Vagina (tissue), 2 donors: Measurements from ENCODE around the gene FRMD6.

Experiments used
- POLR2A ChIP-seq, 2 donors: fragments of 450-650 bp; IDR thresholded peaks; one replicate each; pipeline ENCODE4 v1.6.1; 2017; ENCODE audit warnings: antibody characterized with exemption in 2 of 2, mild to moderate bottlenecking in 2 of 2, moderate library complexity in 2 of 2
- TF ChIP-seq, protein P1 (sequence below), 3 experiments: fragments of 450-650 bp in 2 of 3; fragments of 200-600 bp in 1 of 3; sonication (generic) in 1 of 3; IDR thresholded peaks; one replicate each; pipeline ENCODE4 v1.5.1; 2017 to 2019; ENCODE audit warnings: antibody characterized with exemption in 3 of 3, mild to moderate bottlenecking in 2 of 3, moderate library complexity in 2 of 3

DNA sequence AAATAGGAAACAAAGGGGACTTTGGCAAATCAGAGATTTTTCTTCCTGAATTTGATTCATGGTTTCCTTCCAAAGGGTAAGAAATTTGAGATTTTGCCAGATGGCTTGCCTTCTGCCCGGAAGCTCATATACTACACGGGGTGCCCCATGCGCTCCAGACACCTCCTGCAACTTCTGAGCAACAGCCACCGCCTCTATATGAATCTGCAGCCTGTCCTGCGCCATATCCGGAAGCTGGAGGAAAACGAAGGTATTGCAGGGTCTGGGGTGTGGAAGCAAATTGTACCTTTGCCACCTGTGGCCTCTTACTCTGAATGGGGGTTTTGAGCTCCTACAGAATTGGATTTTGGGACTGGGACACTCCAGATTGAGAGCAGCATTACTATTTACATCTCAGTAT, 63.5 kb downstream of the FRMD6 start:
- TF ChIP-seq, protein P1, sequence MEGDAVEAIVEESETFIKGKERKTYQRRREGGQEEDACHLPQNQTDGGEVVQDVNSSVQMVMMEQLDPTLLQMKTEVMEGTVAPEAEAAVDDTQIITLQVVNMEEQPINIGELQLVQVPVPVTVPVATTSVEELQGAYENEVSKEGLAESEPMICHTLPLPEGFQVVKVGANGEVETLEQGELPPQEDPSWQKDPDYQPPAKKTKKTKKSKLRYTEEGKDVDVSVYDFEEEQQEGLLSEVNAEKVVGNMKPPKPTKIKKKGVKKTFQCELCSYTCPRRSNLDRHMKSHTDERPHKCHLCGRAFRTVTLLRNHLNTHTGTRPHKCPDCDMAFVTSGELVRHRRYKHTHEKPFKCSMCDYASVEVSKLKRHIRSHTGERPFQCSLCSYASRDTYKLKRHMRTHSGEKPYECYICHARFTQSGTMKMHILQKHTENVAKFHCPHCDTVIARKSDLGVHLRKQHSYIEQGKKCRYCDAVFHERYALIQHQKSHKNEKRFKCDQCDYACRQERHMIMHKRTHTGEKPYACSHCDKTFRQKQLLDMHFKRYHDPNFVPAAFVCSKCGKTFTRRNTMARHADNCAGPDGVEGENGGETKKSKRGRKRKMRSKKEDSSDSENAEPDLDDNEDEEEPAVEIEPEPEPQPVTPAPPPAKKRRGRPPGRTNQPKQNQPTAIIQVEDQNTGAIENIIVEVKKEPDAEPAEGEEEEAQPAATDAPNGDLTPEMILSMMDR (IDR thresholded peaks at IDR 0.05), result no peak
- no peak for TF ChIP-seq POLR2A (IDR thresholded peaks at IDR 0.05)
